Gastroesophageal sphincter (tissue), 3 donors: Measurements from ENCODE around the gene GATA5.

Experiments used
- CTCF ChIP-seq, 4 experiments: fragments of 200-600 bp in 2 of 4; fragments of 450-650 bp in 2 of 4; sonication (generic) in 1 of 4; IDR thresholded peaks; one replicate each; pipeline ENCODE4 v1.5.1; 2017 to 2019; ENCODE audit warnings: antibody characterized with exemption in 4 of 4, mild to moderate bottlenecking in 2 of 4, moderate library complexity in 2 of 4
- POLR2AphosphoS5 ChIP-seq: sonication (generic); formaldehyde crosslinking; IDR thresholded peaks from one replicate; pipeline ENCODE4 v1.6.1; 2017; ENCODE audit warnings: antibody characterized with exemption

GRCh38 chr20:62416651-62417637 is 58.9 kb downstream of the GATA5 start:
- TF ChIP-seq CTCF (IDR thresholded peaks at IDR 0.05) (no peak), POLR2AphosphoS5 (no peak)
